ENCODE results near the gene MUS81. TPM values are rescaled to one million over a fixed set of nuclear protein-coding genes. Genes with fewer than 3 reads are reported as not detected.
A peak's percentile ranks its signal among the peaks of the same experiment; 100 is the strongest.

Gene MUS81
- total and polyA plus RNA-seq, 9 of the 15 experiments (the other 6 are each of a cell fraction or from before 2014, with no cell fraction given), result 13.4 to 118 (median 53.7) TPM

DNA sequence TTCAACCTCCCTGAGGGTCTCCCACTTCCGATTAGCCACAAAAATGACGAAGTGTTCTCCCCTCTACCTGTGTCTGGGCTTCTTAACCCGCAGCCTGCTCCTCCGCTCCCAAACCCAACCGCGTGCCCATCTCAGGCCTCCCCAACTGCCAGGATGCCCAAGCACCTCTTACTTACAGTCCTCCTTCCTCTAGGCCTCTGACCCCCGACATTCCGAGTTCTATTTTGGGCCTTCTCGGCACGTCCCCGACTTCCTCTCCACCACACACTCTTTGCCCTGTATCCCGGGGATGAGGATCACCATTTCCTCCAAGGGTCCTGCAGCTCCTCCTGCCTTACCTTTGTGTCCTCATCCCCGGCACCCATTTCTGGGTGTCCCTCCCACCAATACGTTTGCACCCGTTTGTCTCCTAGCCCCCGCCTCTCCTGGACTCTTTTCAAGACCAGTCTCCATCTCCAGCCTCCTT, 388 bp upstream of the MUS81 start (continued):
- TF ChIP-seq POU5F1 (IDR thresholded peaks at IDR 0.05; ENCODE audit: borderline replicate concordance, low read depth, low read length, partially characterized antibody), result no peak
- TF ChIP-seq SPI1 (IDR thresholded peaks at IDR 0.05; ENCODE audit: borderline replicate concordance, low read depth, low read length), result peak; percentile 25; the same call in 1 of the 2 replicates
- no peak for TF ChIP-seq NCOA2 (IDR thresholded peaks at IDR 0.05; ENCODE audit: partially characterized antibody in 2 of 2)
- TF ChIP-seq SLC30A9 (CRISPR knock-in tag; IDR thresholded peaks at IDR 0.05), result no peak
- TF ChIP-seq HEY1 (CRISPR knock-in tag; IDR thresholded peaks at IDR 0.05; ENCODE audit: borderline replicate concordance), result no peak; the same call in 1 of the 2 replicates
- no peak for TF ChIP-seq ZEB2 (IDR thresholded peaks at IDR 0.05)
- TF ChIP-seq ZFP30 (CRISPR knock-in tag; IDR thresholded peaks at IDR 0.05; ENCODE audit: borderline replicate concordance), result no peak
- TF ChIP-seq, protein P1, sequence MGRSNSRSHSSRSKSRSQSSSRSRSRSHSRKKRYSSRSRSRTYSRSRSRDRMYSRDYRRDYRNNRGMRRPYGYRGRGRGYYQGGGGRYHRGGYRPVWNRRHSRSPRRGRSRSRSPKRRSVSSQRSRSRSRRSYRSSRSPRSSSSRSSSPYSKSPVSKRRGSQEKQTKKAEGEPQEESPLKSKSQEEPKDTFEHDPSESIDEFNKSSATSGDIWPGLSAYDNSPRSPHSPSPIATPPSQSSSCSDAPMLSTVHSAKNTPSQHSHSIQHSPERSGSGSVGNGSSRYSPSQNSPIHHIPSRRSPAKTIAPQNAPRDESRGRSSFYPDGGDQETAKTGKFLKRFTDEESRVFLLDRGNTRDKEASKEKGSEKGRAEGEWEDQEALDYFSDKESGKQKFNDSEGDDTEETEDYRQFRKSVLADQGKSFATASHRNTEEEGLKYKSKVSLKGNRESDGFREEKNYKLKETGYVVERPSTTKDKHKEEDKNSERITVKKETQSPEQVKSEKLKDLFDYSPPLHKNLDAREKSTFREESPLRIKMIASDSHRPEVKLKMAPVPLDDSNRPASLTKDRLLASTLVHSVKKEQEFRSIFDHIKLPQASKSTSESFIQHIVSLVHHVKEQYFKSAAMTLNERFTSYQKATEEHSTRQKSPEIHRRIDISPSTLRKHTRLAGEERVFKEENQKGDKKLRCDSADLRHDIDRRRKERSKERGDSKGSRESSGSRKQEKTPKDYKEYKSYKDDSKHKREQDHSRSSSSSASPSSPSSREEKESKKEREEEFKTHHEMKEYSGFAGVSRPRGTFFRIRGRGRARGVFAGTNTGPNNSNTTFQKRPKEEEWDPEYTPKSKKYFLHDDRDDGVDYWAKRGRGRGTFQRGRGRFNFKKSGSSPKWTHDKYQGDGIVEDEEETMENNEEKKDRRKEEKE (IDR thresholded peaks at IDR 0.05; ENCODE audit: borderline replicate concordance in 1 of 2, control insufficient read depth in 1 of 2, low read depth in 2 of 2, low read length in 1 of 2), result no peak
- TF ChIP-seq FOXA1 (IDR thresholded peaks at IDR 0.05; ENCODE audit: borderline replicate concordance), result no peak
- TF ChIP-seq, protein P2, sequence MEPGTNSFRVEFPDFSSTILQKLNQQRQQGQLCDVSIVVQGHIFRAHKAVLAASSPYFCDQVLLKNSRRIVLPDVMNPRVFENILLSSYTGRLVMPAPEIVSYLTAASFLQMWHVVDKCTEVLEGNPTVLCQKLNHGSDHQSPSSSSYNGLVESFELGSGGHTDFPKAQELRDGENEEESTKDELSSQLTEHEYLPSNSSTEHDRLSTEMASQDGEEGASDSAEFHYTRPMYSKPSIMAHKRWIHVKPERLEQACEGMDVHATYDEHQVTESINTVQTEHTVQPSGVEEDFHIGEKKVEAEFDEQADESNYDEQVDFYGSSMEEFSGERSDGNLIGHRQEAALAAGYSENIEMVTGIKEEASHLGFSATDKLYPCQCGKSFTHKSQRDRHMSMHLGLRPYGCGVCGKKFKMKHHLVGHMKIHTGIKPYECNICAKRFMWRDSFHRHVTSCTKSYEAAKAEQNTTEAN (CRISPR knock-in tag; IDR thresholded peaks at IDR 0.05), result no peak
- no peak for TF ChIP-seq TCF3 (CRISPR knock-in tag; IDR thresholded peaks at IDR 0.05)
- TF ChIP-seq, protein P3, sequence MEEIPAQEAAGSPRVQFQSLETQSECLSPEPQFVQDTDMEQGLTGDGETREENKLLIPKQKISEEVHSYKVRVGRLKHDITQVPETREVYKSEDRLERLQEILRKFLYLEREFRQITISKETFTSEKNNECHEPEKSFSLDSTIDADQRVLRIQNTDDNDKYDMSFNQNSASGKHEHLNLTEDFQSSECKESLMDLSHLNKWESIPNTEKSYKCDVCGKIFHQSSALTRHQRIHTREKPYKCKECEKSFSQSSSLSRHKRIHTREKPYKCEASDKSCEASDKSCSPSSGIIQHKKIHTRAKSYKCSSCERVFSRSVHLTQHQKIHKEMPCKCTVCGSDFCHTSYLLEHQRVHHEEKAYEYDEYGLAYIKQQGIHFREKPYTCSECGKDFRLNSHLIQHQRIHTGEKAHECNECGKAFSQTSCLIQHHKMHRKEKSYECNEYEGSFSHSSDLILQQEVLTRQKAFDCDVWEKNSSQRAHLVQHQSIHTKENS (CRISPR knock-in tag; IDR thresholded peaks at IDR 0.05), result no peak
- TF ChIP-seq, protein P4, sequence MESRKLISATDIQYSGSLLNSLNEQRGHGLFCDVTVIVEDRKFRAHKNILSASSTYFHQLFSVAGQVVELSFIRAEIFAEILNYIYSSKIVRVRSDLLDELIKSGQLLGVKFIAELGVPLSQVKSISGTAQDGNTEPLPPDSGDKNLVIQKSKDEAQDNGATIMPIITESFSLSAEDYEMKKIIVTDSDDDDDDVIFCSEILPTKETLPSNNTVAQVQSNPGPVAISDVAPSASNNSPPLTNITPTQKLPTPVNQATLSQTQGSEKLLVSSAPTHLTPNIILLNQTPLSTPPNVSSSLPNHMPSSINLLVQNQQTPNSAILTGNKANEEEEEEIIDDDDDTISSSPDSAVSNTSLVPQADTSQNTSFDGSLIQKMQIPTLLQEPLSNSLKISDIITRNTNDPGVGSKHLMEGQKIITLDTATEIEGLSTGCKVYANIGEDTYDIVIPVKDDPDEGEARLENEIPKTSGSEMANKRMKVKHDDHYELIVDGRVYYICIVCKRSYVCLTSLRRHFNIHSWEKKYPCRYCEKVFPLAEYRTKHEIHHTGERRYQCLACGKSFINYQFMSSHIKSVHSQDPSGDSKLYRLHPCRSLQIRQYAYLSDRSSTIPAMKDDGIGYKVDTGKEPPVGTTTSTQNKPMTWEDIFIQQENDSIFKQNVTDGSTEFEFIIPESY (CRISPR knock-in tag; IDR thresholded peaks at IDR 0.05), result no peak; the same call in 1 of the 2 replicates
- no peak for TF ChIP-seq RFX5 (IDR thresholded peaks at IDR 0.05; ENCODE audit: low read depth, low read length)
- no peak for TF ChIP-seq HNRNPLL (IDR thresholded peaks at IDR 0.05; ENCODE audit: low read depth, low read length, poor library complexity, severe bottlenecking)
- 0 out of 2 replicates have a peak, but pooled peaks have one; percentile 33 for TF ChIP-seq LARP7 (IDR thresholded peaks at IDR 0.05)
- TF ChIP-seq HOXB6 (CRISPR knock-in tag; IDR thresholded peaks at IDR 0.05; ENCODE audit: borderline replicate concordance), result no peak
- TF ChIP-seq ETV5 (CRISPR knock-in tag; IDR thresholded peaks at IDR 0.05; ENCODE audit: low read depth), result no peak
- TF ChIP-seq, protein P5, sequence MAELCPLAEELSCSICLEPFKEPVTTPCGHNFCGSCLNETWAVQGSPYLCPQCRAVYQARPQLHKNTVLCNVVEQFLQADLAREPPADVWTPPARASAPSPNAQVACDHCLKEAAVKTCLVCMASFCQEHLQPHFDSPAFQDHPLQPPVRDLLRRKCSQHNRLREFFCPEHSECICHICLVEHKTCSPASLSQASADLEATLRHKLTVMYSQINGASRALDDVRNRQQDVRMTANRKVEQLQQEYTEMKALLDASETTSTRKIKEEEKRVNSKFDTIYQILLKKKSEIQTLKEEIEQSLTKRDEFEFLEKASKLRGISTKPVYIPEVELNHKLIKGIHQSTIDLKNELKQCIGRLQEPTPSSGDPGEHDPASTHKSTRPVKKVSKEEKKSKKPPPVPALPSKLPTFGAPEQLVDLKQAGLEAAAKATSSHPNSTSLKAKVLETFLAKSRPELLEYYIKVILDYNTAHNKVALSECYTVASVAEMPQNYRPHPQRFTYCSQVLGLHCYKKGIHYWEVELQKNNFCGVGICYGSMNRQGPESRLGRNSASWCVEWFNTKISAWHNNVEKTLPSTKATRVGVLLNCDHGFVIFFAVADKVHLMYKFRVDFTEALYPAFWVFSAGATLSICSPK (IDR thresholded peaks at IDR 0.05; ENCODE audit: borderline replicate concordance), result peak; percentile 95; the same call in 1 of the 2 replicates
